ENCODE data around the gene DOCK1.

DOCK1 gene

GRCh38 chr10:127354992-127355391 lies 449.8 kb downstream of the DOCK1 start:
- intact Hi-C loops (cut with DNase I) = no loop called here
- DNase-seq = peak in 1 of 10 donors; percentile 7

GRCh38 chr10:127356360-127356759 lies 451.1 kb downstream of the DOCK1 start:
- no peak for DNase-seq
- intact Hi-C loops (cut with DNase I) = no loop called here

- intact Hi-C loops (cut with DNase I) = no loop called here
- DNase-seq = no peak
These were observed 452.0 kb downstream of the DOCK1 start for GRCh38 chr10:127357265-127357664.

- no peak for DNase-seq
- intact Hi-C loops (cut with DNase I) = no loop called here
These were observed 453.1 kb downstream of the DOCK1 start for GRCh38 chr10:127358337-127358736.

GRCh38 chr10:127364034-127364433 lies 458.8 kb downstream of the DOCK1 start:
- intact Hi-C loops (cut with DNase I) = no loop called here
- DNase-seq = no peak

GRCh38 chr10:127368101-127368500 lies 462.9 kb downstream of the DOCK1 start:
- DNase-seq = no peak
- intact Hi-C loops (cut with DNase I) = no loop called here

- intact Hi-C loops (cut with DNase I) = no loop called here
- peak in 1 of 10 donors; percentile 22 for DNase-seq
These were observed 463.7 kb downstream of the DOCK1 start for GRCh38 chr10:127368929-127369328.

GRCh38 chr10:127370601-127371000 lies 465.4 kb downstream of the DOCK1 start:
- intact Hi-C loops (cut with DNase I) = no loop called here
- DNase-seq = no peak

- intact Hi-C loops (cut with DNase I) = no loop called here
- DNase-seq = no peak
These were observed 467.1 kb downstream of the DOCK1 start for GRCh38 chr10:127372361-127372760.

GRCh38 chr10:127374074-127374680 lies 468.9 kb downstream of the DOCK1 start:
- no peak for DNase-seq
- intact Hi-C loops (cut with DNase I) = no loop called here

GRCh38 chr10:127374901-127375300 lies 469.7 kb downstream of the DOCK1 start:
- intact Hi-C loops (cut with DNase I) = no loop called here
- no peak for DNase-seq

- intact Hi-C loops (cut with DNase I) = no loop called here
These were observed 470.2 kb downstream of the DOCK1 start for GRCh38 chr10:127375461-127375860.

GRCh38 chr10:127376071-127376470 lies 470.8 kb downstream of the DOCK1 start:
- intact Hi-C loops (cut with DNase I) = no loop called here
- no peak for DNase-seq

More at GRCh38 chr10:127375461-127375860, 470.2 kb downstream of the DOCK1 start:
- DNase-seq = no peak

- no peak for DNase-seq
- intact Hi-C loops (cut with DNase I) = no loop called here
These were observed 473.4 kb downstream of the DOCK1 start for GRCh38 chr10:127378628-127379027.

GRCh38 chr10:127384532-127384931 lies 479.3 kb downstream of the DOCK1 start:
- intact Hi-C loops (cut with DNase I) = no loop called here
- DNase-seq = no peak

- no peak for DNase-seq
- intact Hi-C loops (cut with DNase I) = no loop called here
These were observed 479.8 kb downstream of the DOCK1 start for GRCh38 chr10:127385066-127385465.

GRCh38 chr10:127386606-127387327 lies 481.5 kb downstream of the DOCK1 start:
- DNase-seq = no peak
- intact Hi-C loops (cut with DNase I) = no loop called here

GRCh38 chr10:127391875-127392274 lies 486.6 kb downstream of the DOCK1 start:
- intact Hi-C loops (cut with DNase I) = no loop called here
- no peak for DNase-seq

GRCh38 chr10:127392351-127393235 lies 487.4 kb downstream of the DOCK1 start:
- DNase-seq = no peak
- intact Hi-C loops (cut with DNase I) = no loop called here

GRCh38 chr10:127398140-127398970 lies 493.1 kb downstream of the DOCK1 start:
- intact Hi-C loops (cut with DNase I) = no loop called here
- no peak for DNase-seq

Data from posterior cingulate gyrus (tissue), 11 donors.